Right atrium auricular region (tissue), 2 donors: Measurements from ENCODE around the gene NDUFS6. TPM values are rescaled to one million over a fixed set of nuclear protein-coding genes. Genes with fewer than 3 reads are reported as not detected.
"Not testable (repeated sequence)": the region's sequence is repeated elsewhere in the genome, so short reads cannot be mapped to it uniquely, and the experiment has no call there.

Experiments used
- DNase-seq: peaks from one replicate; pipeline ENCODE4 v3.0.0-alpha.2; 2019; ENCODE audit warnings: low spot score
- H3K27ac ChIP-seq, 2 donors: fragments of 200-600 bp; sonication (generic); 1 replicate in 1 of 2; 2 replicates in 1 of 2; pipeline ENCODE4 v1.5.1; 2016 to 2019
- H3K27me3 ChIP-seq, 2 donors: fragments of 200-600 bp; sonication (generic); one replicate each; pipeline versions ENCODE4 v1.5.1 to v1.6.0; 2017 to 2019
- H3K36me3 ChIP-seq: fragments of 200-600 bp; sonication (generic); one replicate; pipeline ENCODE4 v1.5.1; 2016
- H3K4me1 ChIP-seq, 2 donors: fragments of 200-600 bp; sonication (generic); one replicate each; pipeline versions ENCODE4 v1.5.1 to v1.6.0; 2017 to 2019
- H3K4me3 ChIP-seq, 2 donors: fragments of 200-600 bp; sonication (generic); 1 replicate in 1 of 2; 2 replicates in 1 of 2; pipeline ENCODE4 v1.5.1; 2017 to 2019; ENCODE audit warnings: mild to moderate bottlenecking in 1 of 2, moderate library complexity in 1 of 2
- H3K9me3 ChIP-seq, 2 donors: fragments of 200-600 bp; sonication (generic); one replicate each; pipeline ENCODE4 v1.5.1; 2019
- CTCF ChIP-seq, 2 donors: fragments of 200-600 bp; sonication (generic); IDR thresholded peaks; one replicate each; pipeline ENCODE4 v1.5.1; 2019; ENCODE audit warnings: antibody characterized with exemption in 2 of 2
- total RNA-seq, 2 donors: library from RNA; depleted of rRNA; stranded (reverse); fragments of >200 nt; gene quantifications; one replicate each; pipeline ENCODE4 v1.1.0, GENCODE V29; 2016

NDUFS6 gene
- total RNA-seq, 2 donors from 2014 or later: 130 to 135 TPM

DNA sequence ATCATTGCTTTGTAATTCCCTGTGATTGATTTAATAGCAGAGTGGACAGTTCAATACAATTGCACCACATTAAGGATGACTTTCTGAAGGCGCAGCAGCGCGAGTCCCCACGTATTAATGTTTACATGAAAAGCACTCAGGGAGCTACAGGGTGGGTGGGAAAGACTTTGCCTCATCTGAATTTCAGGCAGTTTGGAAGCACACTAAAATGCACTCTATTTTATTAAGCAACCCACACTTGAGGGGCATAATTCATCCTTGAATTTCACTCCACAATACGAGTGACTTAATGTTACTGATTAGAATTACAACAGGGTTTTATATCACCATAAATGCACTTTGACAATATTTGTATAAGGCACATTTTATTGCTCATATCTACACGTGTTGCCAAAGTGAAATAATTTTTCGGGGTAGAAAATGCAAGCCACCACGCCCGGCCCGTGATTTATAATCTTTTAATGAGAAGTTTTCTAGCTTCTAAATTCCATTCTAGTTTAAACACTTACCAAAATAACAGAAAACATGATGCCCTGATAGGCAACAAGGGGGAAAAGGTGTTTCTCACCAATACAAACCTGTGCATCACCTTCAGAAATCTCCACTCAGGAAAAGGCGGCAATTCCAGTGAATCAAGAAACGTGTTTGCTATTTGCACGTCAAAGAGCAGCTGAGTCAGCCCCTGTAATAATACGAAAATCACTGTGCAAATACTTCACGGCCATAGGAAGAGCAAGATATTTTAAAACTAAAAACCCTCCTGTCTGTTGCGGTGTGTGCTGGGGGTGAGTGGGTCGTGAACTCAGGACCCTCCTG lies 41.0 kb downstream of the NDUFS6 start:
- no peaks in the 10 kb centered on the region for H3K9me3 ChIP-seq
- no peak overlapping the region for H3K4me3 ChIP-seq
- H3K4me1 ChIP-seq: no peaks in the 10 kb centered on the region
- no peaks in the 10 kb centered on the region for H3K36me3 ChIP-seq
- H3K27me3 ChIP-seq: no peaks in the 10 kb centered on the region
- no peak for DNase-seq
- no peak for TF ChIP-seq CTCF (IDR thresholded peaks at IDR 0.05)
- H3K27ac ChIP-seq: no peak overlapping the region

- H3K27ac ChIP-seq, H3K4me3 ChIP-seq, H3K36me3 ChIP-seq, H3K27me3 ChIP-seq, H3K4me1 ChIP-seq, H3K9me3 ChIP-seq, DNase-seq: not testable (repeated sequence)
Observed at GRCh38 chr5:1843761-1844160, 42.6 kb downstream of the NDUFS6 start.

- TF ChIP-seq CTCF (IDR thresholded peaks at IDR 0.05): no peak
Observed at GRCh38 chr5:1844708-1845436, 43.7 kb downstream of the NDUFS6 start.

GRCh38 chr5:1845696-1846095 lies 44.5 kb downstream of the NDUFS6 start:
- no peak overlapping the region for H3K27ac ChIP-seq
- H3K27me3 ChIP-seq: no peaks in the 10 kb centered on the region
- H3K4me1 ChIP-seq: no peaks in the 10 kb centered on the region
- TF ChIP-seq CTCF (IDR thresholded peaks at IDR 0.05): no peak
- DNase-seq: no peak
- no peaks in the 10 kb centered on the region for H3K36me3 ChIP-seq
- no peaks in the 10 kb centered on the region for H3K9me3 ChIP-seq
- no peak overlapping the region for H3K4me3 ChIP-seq

More at GRCh38 chr5:1844708-1845436, 43.7 kb downstream of the NDUFS6 start:
- Histone ChIP-seq H3K36me3 (no peaks in the 10 kb centered on the region), H3K4me3 (no peak overlapping the region), H3K27ac (no peak overlapping the region), H3K9me3 (no peaks in the 10 kb centered on the region), H3K27me3 (no peaks in the 10 kb centered on the region), H3K4me1 (no peaks in the 10 kb centered on the region)
- DNase-seq: no peak

- H3K9me3 ChIP-seq: no peaks in the 10 kb centered on the region
- no peak for DNase-seq
- no peak overlapping the region for H3K4me3 ChIP-seq
- H3K36me3 ChIP-seq: no peaks in the 10 kb centered on the region
- H3K4me1 ChIP-seq: no peaks in the 10 kb centered on the region
- H3K27ac ChIP-seq: no peak overlapping the region
- no peaks in the 10 kb centered on the region for H3K27me3 ChIP-seq
- TF ChIP-seq CTCF (IDR thresholded peaks at IDR 0.05): no peak
Observed at GRCh38 chr5:1846583-1846982, 45.4 kb downstream of the NDUFS6 start.

DNA sequence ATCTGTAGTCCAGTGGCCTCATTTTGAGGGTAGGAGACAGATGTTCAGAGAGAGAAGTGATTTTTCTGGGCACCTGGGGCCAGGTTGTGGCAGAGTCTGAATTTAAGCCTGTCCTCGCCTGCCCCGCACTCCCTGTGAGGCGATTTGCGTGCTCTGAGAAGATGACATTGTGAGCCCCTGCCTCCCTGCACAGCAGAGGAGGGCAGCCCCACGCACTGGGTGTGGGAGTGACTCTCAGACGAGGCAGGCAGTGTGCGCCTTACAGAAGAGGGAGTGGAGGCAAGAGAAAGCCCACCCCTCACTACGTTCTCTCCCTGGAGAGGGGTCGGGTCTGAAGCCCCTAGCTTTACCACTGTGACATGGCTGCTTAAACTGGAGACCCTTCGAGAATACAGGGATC lies 45.8 kb downstream of the NDUFS6 start:
- Histone ChIP-seq H3K4me1 (no peaks in the 10 kb centered on the region), H3K27me3 (no peaks in the 10 kb centered on the region), H3K4me3 (no peak overlapping the region), H3K36me3 (no peaks in the 10 kb centered on the region), H3K27ac (no peak overlapping the region), H3K9me3 (no peaks in the 10 kb centered on the region)
- no peak for DNase-seq
- TF ChIP-seq CTCF (IDR thresholded peaks at IDR 0.05): no peak
